ENCODE results near the gene ZNF614. TPM values are rescaled to one million over a fixed set of nuclear protein-coding genes. Genes with fewer than 3 reads are reported as not detected.
"Not testable (repeated sequence)": the region's sequence is repeated elsewhere in the genome, so short reads cannot be mapped to it uniquely, and the experiment has no call there.

Gene ZNF614
- total RNA-seq, 1 donor from 2014 or later, result 8.7 TPM

DNA sequence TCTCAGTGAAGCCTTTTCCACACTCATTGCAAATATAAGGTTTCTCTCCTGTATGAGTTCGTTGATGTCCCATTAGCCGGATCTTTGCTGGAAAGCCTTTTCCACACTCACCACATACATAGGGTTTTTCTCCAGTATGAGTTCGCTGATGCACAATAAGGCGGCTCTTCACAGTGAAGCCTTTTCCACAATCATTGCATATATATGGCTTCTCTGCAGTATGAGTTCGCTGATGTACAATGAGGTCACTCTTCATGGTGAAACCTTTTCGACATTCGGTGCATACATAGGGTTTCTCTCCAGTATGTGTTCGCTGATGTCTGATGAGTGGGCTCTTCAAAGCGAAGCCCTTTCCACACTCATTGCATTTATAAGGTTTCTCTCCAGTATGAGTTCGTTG lies 34.8 kb downstream of the ZNF614 start:
- intact Hi-C loops (cut with micrococcal nuclease), result no loop called here

DNA sequence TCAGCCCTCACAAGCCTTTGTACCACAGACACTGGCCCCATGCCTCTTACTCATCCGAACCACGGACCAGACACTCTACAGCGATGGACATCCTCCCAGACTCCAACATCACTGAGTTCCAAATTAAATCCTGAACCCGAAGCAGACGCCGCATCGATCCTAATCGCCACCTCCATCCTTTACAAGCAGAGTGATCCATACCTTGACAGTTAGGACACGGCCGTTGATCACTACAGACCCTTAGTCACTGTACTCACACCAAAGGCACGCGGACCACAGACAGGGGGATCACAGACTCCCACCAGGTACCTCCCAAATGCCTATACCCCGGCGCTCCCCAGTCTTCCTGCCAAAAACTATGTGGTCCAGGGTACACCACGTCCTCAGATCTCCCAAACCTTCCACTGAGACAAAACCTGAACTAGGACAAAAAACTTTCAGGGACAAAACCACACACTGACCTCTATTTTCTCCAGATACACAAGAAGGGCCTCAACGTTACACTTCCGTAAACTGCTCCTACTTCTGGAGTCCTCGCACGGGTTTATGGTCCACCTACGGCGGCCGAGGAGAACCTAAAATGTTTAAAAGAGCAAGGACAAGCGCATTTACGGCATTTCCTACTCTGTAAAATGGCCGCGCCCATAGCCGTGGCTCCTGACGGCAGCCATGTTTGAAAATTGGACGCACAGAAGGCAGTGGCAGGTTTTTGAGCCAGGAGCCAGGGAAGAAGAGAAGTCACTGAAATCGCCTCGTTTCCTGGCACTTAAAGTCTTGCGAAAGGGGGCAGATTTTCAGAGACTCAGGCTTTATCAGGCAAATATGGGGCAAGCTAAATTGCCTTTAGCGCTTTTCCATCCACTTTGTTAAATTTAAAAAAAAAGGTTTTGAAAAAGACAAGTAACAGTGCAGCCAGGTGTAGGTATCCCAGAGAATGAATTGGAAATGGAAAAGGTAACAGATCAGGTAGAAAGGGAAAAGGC lies 41.6 kb downstream of the ZNF614 start, which contains the start of gene ZNF350:
Gene ZNF350, minus strand, starts transcription at position 532 of the 983 bp plus-strand sequence. CDS start 12,480 bp downstream, outside the sequence.
- intact Hi-C loops (cut with micrococcal nuclease), result loop anchor here (1.0 to 5.0 kb wide), 9 partner anchors 22 to 311 kb away; partner anchors contain the start of genes ZNF480, ZNF613, ZNF614 and ZNF615

DNA sequence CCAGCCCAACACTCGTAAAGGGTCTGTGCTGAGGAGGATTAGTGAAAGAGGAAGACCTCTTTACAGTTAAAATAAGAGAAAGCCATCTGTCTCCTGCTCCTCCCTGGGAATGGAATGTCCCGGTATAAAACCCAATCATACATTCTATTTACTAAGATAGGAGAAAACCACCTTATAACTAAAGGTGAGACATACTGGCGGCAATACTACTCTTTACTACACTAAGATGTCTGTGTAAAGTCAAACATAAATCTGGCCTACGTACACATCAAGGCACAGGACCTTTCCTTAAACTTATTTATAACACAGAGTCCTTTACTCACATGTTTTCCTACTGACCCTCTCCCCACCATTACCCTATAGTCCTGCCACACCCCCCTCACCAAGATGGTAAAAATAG lies 44.8 kb downstream of the ZNF614 start:
- intact Hi-C loops (cut with micrococcal nuclease), result no loop called here

DNA sequence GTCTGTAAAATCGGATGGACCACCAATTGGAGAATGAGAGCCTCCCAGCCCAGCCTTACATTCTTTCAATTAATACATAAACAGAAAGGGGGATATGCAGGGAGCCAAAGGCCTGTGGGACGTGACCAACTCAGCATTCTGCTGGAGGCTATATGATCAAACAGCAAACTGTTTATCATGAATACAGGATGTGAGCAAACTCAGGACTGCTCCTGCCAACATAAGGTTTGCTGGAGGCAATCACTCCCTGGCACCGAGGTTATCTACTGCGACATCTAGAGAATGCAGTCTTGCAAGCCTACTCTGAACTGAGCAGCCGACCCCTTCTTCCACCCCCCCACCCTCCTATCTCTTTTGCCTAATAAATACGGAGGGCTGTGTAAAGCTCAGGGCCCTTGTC lies 47.3 kb downstream of the ZNF614 start:
- intact Hi-C loops (cut with micrococcal nuclease), result not testable (repeated sequence)

DNA sequence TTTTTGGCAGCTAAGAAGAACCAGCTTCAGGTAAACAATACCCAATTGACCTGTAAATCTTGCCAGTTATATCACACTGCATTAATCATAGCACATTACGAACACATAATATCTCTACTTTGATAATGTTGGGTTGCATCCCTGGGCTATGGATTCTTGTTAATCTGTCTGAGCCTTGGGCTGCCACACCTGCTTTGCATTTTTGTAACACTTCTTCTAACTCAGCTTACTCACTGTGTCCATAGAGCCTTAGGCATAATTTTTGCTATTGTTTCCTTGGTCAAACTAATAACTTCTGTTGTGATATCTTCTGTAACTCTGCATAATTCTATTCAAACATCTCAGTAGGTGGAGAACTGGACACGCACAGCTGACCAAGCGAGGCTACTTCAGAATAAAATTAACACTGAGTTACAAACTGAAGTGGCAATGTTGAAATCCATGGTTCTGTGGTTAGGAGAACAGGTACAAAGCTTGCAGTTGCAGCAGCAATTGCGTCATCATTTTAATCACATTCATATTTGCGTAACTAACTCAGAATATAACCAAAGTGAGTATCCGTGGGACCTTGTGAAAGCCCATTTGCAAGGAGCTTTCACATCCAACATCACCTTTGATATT lies 48.0 kb downstream of the ZNF614 start:
- intact Hi-C loops (cut with micrococcal nuclease), result no loop called here

DNA sequence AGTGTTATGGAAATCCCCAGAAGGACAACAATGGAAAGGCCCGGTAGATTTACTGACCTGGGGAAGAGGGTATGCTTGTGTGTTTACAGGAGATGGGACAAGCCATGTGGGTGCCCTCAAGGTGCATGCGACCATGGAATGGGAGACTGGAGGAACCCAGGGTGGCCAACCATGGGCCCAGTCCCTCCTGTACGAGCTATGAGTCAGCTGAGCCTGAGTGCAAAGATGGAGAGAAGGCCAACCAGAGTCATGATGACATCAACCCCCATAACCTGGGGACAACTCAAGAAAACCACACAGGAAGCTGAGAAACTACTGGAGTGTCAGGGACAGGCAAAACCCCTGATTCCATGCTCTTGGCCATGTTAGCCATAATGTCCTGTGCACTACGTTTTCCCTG lies 49.3 kb downstream of the ZNF614 start:
- intact Hi-C loops (cut with micrococcal nuclease), result no loop called here

DNA sequence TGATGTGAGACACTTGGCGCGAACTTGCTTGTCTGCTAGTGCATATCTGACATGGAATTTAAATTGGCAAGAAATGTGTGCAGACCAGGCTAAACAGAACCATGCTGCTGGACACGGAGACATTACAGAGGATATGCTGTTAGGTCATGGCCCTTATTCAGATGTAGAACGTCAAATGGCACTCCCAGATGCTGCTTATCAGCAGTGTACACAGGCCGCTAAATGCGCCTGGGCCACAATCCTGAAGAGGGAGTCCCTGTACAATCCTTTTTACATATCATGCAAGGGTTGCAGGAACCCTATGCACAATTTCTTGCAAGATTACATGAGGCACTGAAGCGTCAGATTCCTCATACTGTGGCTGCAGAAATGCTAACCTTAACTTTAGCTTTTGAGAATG lies 50.8 kb downstream of the ZNF614 start:
- intact Hi-C loops (cut with micrococcal nuclease), result no loop called here

DNA sequence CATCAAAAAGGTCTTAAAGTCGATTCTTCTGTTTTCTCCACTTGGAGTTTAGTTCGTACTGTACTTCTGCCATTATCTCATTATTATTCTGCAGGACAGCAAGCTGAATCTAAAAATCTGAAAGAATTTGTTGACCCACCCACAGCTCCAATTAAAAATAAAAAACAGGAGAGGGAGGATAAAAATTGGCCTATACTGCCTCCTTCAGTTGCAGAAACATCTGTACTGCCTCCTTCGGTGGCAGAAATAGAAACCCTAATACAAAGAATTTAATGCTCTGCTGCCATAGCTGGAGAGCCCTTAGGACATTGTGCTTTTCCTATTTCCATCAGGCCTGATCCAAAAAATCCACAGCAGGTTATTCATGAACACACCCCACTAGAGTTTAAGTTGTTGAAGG lies 51.3 kb downstream of the ZNF614 start:
- intact Hi-C loops (cut with micrococcal nuclease), result no loop called here

DNA sequence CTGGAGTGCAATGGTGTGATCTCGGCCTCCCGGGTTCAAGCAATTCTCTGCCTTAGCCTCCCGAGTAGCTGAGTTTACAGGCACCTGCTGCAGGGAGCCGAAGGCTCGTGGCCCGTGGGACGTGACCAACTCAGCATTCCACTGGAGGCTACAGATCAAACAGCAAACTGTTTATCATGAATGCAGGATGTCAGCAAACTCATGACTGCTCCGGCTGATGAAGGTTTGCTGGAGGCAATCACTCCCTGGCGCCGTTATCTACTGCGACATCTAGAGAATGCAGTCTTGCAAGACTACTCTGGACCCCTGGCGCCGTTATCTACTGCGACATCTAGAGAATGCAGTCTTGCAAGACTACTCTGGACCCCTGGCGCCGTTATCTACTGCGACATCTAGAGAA lies 52.4 kb downstream of the ZNF614 start:
- intact Hi-C loops (cut with micrococcal nuclease), result not testable (repeated sequence)

DNA sequence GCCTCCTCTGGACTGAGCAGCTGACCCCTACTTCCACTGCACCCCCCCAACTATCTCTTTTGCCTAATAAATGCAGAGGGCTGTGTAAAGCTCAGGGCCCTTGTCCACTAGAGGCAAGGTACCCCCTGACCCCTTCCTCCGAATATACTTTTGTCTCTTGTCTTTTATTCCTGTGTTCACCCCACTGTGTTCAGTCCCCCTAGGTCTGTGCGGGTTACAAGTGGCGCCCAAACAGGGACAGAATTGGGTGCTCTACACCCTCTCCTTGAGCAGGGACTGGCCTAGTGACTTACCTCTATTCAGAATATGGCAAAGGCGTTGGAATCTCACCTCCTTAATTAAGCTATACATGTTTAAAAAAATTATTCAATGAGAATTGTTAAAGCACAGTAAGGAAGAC lies 56.6 kb downstream of the ZNF614 start:
- intact Hi-C loops (cut with micrococcal nuclease), result no loop called here

DNA sequence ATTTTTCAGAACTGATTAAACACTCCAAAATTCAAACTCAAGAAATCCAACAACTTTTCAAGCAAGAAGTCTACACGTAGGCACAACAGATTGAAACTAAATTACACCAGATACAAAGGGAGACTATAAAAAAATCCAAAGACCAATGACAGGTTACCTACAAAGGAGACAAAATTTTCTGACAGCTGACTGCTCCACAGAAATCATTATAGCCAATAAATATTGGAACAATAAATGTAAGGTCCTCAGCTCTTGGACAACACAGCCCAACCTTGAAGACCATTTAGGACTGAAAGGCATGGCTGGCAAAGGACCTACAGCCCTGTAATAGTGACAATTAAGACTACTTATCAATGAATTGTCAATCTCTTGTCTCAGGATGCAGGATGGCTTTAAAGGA lies 57.5 kb downstream of the ZNF614 start:
- intact Hi-C loops (cut with micrococcal nuclease), result no loop called here

DNA sequence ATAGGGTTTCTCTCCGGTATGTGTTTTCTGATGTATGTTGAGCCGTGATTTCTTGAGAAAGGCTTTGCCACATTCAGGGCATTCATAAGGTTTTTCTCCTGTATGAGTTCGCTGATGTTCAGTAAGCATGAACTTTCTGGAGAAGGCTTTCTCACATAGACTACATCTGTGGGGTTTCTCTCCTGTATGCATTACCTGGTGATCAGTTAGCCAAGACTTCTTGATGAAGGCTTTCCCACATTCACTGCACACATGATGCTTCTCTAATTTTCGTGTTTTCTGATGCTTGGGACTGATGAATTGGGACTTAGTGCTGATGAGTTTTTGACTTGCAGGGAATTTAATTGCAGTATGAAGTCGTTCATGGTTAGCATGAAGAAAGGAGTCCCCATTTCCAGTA lies 62.6 kb downstream of the ZNF614 start:
- intact Hi-C loops (cut with micrococcal nuclease), result no loop called here

Other genes starting within 250 kb of the ZNF614 start
- gene FPR3, start 233.2 kb downstream of the ZNF614 start, total RNA-seq, result not detected in 2 replicates
- gene ZNF577, start 140.4 kb downstream of the ZNF614 start, total RNA-seq, result 7.5 and 8.4 TPM in 2 replicates
- 13.0 and 13.5 TPM in 2 replicates for gene ZNF649, start 123.4 kb downstream of the ZNF614 start, total RNA-seq
- gene ZNF613, start 100.9 kb downstream of the ZNF614 start, total RNA-seq, result 4.3 and 5.0 TPM in 2 replicates
- gene ZNF350, start 41.5 kb downstream of the ZNF614 start, total RNA-seq, result 10.1 and 13.2 TPM in 2 replicates
- 7.5 and 7.9 TPM in 2 replicates for gene ZNF615, start 20.2 kb downstream of the ZNF614 start, total RNA-seq
- gene ZNF432, start 20.5 kb upstream of the ZNF614 start, total RNA-seq, result 12.7 and 12.9 TPM in 2 replicates
- gene ZNF841, start 67.4 kb upstream of the ZNF614 start, total RNA-seq, result 22.4 and 22.9 TPM in 2 replicates
- 5.6 and 5.7 TPM in 2 replicates for gene ZNF616, start 111.6 kb upstream of the ZNF614 start, total RNA-seq
- 12.0 and 15.2 TPM in 2 replicates for gene ZNF836, start 143.2 kb upstream of the ZNF614 start, total RNA-seq
- 212 and 222 TPM in 2 replicates for gene PPP2R1A, start 161.7 kb upstream of the ZNF614 start, total RNA-seq
- gene ZNF766, start 241.2 kb upstream of the ZNF614 start, total RNA-seq, result 17.8 and 19.0 TPM in 2 replicates

All from T-helper 2 cell treated with Interferon-gamma antibody and Interleukin-4, amounts not matched to agents 100 ng/mL and 5 ng/mL, for 36 hours (primary cell).